K562 (cell line): Measurements from ENCODE around the gene NAA10. TPM values are rescaled to one million over a fixed set of nuclear protein-coding genes. Genes with fewer than 3 reads are reported as not detected.

Experiments
- CHD2 ChIP-seq: IDR thresholded peaks from 2 replicates; pipeline ENCODE4 v1.6.1; 2011; ENCODE audit warnings: low read depth, low read length
- DPF2 ChIP-seq: fragments of 450-650 bp; IDR thresholded peaks from 2 replicates; pipeline ENCODE4 v1.6.1; 2016
- FOXJ3 ChIP-seq: sonication (generic); formaldehyde crosslinking; IDR thresholded peaks from 2 replicates; pipeline ENCODE4 v1.4.0; 2020; ENCODE audit warnings: mild to moderate bottlenecking, missing genetic modification reagents
- HDGF ChIP-seq: fragments of 450-650 bp; IDR thresholded peaks from 2 replicates; pipeline ENCODE4 v1.6.1; 2016
- HNRNPUL1 ChIP-seq: fragments of 200-400 bp; formaldehyde crosslinking; IDR thresholded peaks from 2 replicates; pipeline ENCODE4 v1.6.1; 2017; ENCODE audit warnings: low read length
- MEF2D ChIP-seq: conservative IDR thresholded peaks from 2 replicates; pipeline ENCODE4 v1.6.1; 2016; ENCODE audit warnings: low read depth, missing genetic modification characterization, missing compliant biosample characterization
- POLR2G ChIP-seq: fragments of 200-400 bp; formaldehyde crosslinking; IDR thresholded peaks from 2 replicates; pipeline ENCODE4 v1.6.1; 2017; ENCODE audit warnings: low read depth, mild to moderate bottlenecking, antibody characterized with exemption, low read length, moderate library complexity
- TEAD2 ChIP-seq: fragments of 450-650 bp; IDR thresholded peaks from 2 replicates; pipeline ENCODE4 v1.6.1; 2016; ENCODE audit warnings: missing genetic modification characterization, control low read depth, missing compliant biosample characterization
- ZC3H11A ChIP-seq: IDR thresholded peaks from 2 replicates; pipeline ENCODE4 v1.6.1; 2012; ENCODE audit warnings: low read depth, low read length, improper control_type of control experiment
- ZNF146 ChIP-seq: IDR thresholded peaks from one replicate; pipeline ENCODE4 v1.6.1; 2018; ENCODE audit warnings: missing compliant biosample characterization; ENCODE audit not compliant: unreplicated experiment
- ZNF175 ChIP-seq: fragments of 200-800 bp; sonication (Bioruptor generic); IDR thresholded peaks from 2 replicates; pipeline ENCODE4 v1.6.1; 2016; ENCODE audit warnings: low read depth, mild to moderate bottlenecking, missing genetic modification characterization, missing compliant biosample characterization
- ZNF780A ChIP-seq: fragments of 250-450 bp; sonication (Bioruptor Pico); IDR thresholded peaks from 2 replicates; pipeline ENCODE4 v1.5.0; 2021; ENCODE audit warnings: mild to moderate bottlenecking
- polyA plus RNA-seq, 8 experiments: library from polyadenylated mRNA; depleted of rRNA in 4 of 8; stranded (reverse) in 5 of 8; unstranded in 3 of 8; fragments of >200 nt; fragmentation: Nextera tagmentation in 2 of 8; fragmentation: Illumina TruSeq in 1 of 8; extraction: Ambion mirVana in 2 of 8; extraction: Trizol in 1 of 8; gene quantifications; 2 replicates each; pipeline versions ENCODE4 v1.2.1 to v1.2.3, GENCODE V29; 2011 to 2014; ENCODE audit warnings: inconsistent platforms in 1 of 8, missing spikeins in 1 of 8
- total RNA-seq, 7 experiments: library from RNA; depleted of rRNA in 6 of 7; stranded (reverse); fragments of >200 nt in 6 of 7; fragmentation: Illumina TruSeq in 2 of 7; extraction: Trizol in 2 of 7; gene quantifications; 2 replicates each; pipeline versions ENCODE4 v1.2.1 to v1.2.3, GENCODE V29; 2011 to 2021; ENCODE audit warnings: low replicate concordance in 1 of 7
- TF ChIP-seq, protein P1 (sequence below): fragments of 450-650 bp; IDR thresholded peaks from 2 replicates; pipeline ENCODE4 v1.6.1; 2017; ENCODE audit warnings: mild to moderate bottlenecking, moderate library complexity
- TF ChIP-seq, protein P2 (sequence below): fragments of 450-650 bp; IDR thresholded peaks from 2 replicates; pipeline ENCODE4 v1.6.1; 2016; ENCODE audit warnings: missing biosample characterization, missing genetic modification characterization
- TF ChIP-seq, protein P3 (sequence below): sonication (generic); formaldehyde crosslinking; IDR thresholded peaks from 2 replicates; pipeline ENCODE4 v1.8.0; 2023; ENCODE audit warnings: mild to moderate bottlenecking, missing genetic modification reagents
- TF ChIP-seq, protein P4 (sequence below): IDR thresholded peaks from 3 replicates; pipeline ENCODE4 v1.6.1; 2011; ENCODE audit warnings: borderline replicate concordance, mild to moderate bottlenecking; ENCODE audit not compliant: insufficient read length, insufficient read depth
- TF ChIP-seq, protein P5 (sequence below): fragments of 450-650 bp; formaldehyde crosslinking; IDR thresholded peaks from 2 replicates; pipeline ENCODE4 v1.4.0; 2020; ENCODE audit warnings: mild to moderate bottlenecking, moderate library complexity

The NAA10 gene
- total and polyA plus RNA-seq, 9 of the 15 experiments (the other 6 are each of a cell fraction or from before 2014, with no cell fraction given) = 11.1 to 250 (median 134) TPM

DNA sequence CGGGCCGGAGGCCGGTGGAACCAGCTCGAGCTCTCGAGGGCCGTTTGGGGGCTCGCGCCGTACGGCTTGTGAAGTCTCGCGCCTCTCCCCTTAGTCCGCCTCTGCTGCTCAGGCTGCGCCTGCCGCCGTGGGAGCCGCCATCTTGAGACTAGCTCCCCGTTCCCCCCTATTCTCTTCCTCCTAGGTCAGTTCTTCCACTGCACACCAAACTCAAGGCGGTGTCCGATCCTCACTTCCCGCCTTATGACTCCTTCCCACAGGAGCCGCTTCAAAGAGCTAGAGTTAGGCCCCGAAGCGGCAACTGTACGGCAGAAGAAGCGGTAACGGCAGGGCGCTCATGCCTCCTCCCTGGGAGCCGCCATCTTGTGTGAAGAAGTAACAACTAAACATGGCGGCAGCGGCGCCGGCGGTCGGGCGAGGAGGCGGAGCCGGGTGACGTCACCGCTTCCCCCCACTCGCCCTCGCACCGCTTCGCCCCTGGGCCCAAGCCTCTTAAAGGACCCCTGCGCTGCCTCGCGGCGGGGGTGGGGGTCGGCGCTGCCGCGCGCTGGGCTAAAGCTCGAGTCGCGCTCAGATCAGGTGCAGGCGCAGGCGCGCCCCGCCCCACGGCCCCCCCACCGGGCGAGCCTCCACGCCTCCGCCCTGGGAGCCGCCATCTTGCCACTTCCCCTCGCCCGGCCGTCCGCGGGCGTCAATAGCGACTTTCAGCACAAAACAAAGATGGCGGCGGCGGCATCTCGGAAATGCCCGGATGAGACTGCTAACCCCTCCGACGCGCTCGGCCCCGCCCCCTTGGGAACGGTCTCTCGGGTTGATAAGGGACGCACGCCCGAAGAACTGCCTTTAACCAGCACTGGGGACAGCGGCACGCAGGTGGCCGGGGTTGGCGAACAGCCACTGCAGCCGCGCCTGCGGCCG is 36.9 kb upstream of the NAA10 start, which contains the start of gene HCFC1 (continued):
- TF ChIP-seq, protein P1, sequence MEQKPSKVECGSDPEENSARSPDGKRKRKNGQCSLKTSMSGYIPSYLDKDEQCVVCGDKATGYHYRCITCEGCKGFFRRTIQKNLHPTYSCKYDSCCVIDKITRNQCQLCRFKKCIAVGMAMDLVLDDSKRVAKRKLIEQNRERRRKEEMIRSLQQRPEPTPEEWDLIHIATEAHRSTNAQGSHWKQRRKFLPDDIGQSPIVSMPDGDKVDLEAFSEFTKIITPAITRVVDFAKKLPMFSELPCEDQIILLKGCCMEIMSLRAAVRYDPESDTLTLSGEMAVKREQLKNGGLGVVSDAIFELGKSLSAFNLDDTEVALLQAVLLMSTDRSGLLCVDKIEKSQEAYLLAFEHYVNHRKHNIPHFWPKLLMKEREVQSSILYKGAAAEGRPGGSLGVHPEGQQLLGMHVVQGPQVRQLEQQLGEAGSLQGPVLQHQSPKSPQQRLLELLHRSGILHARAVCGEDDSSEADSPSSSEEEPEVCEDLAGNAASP = no peak
- TF ChIP-seq ZNF780A (CRISPR knock-in tag) (no peak), MEF2D (peak; percentile 60; the same call in 1 of the 2 replicates), CHD2 (no peak), ZNF175 (CRISPR knock-in tag) (0 out of 2 replicates have a peak, but pooled peaks have one; percentile 73), POLR2G (peak; percentile 81), ZC3H11A (no peak), TEAD2 (no peak), HNRNPUL1 (no peak), HDGF (no peak), ZNF146 (CRISPR knock-in tag) (no peak), FOXJ3 (CRISPR knock-in tag) (no peak), DPF2 (peak; percentile 5; the same call in 1 of the 2 replicates)
- TF ChIP-seq, protein P2, sequence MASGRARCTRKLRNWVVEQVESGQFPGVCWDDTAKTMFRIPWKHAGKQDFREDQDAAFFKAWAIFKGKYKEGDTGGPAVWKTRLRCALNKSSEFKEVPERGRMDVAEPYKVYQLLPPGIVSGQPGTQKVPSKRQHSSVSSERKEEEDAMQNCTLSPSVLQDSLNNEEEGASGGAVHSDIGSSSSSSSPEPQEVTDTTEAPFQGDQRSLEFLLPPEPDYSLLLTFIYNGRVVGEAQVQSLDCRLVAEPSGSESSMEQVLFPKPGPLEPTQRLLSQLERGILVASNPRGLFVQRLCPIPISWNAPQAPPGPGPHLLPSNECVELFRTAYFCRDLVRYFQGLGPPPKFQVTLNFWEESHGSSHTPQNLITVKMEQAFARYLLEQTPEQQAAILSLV (tag) = no peak
- TF ChIP-seq, protein P3, sequence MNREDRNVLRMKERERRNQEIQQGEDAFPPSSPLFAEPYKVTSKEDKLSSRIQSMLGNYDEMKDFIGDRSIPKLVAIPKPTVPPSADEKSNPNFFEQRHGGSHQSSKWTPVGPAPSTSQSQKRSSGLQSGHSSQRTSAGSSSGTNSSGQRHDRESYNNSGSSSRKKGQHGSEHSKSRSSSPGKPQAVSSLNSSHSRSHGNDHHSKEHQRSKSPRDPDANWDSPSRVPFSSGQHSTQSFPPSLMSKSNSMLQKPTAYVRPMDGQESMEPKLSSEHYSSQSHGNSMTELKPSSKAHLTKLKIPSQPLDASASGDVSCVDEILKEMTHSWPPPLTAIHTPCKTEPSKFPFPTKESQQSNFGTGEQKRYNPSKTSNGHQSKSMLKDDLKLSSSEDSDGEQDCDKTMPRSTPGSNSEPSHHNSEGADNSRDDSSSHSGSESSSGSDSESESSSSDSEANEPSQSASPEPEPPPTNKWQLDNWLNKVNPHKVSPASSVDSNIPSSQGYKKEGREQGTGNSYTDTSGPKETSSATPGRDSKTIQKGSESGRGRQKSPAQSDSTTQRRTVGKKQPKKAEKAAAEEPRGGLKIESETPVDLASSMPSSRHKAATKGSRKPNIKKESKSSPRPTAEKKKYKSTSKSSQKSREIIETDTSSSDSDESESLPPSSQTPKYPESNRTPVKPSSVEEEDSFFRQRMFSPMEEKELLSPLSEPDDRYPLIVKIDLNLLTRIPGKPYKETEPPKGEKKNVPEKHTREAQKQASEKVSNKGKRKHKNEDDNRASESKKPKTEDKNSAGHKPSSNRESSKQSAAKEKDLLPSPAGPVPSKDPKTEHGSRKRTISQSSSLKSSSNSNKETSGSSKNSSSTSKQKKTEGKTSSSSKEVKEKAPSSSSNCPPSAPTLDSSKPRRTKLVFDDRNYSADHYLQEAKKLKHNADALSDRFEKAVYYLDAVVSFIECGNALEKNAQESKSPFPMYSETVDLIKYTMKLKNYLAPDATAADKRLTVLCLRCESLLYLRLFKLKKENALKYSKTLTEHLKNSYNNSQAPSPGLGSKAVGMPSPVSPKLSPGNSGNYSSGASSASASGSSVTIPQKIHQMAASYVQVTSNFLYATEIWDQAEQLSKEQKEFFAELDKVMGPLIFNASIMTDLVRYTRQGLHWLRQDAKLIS (CRISPR knock-in tag) = peak; percentile 82; the same call in 1 of the 2 replicates
- TF ChIP-seq, protein P4, sequence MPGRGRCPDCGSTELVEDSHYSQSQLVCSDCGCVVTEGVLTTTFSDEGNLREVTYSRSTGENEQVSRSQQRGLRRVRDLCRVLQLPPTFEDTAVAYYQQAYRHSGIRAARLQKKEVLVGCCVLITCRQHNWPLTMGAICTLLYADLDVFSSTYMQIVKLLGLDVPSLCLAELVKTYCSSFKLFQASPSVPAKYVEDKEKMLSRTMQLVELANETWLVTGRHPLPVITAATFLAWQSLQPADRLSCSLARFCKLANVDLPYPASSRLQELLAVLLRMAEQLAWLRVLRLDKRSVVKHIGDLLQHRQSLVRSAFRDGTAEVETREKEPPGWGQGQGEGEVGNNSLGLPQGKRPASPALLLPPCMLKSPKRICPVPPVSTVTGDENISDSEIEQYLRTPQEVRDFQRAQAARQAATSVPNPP = no peak
- TF ChIP-seq, protein P5, sequence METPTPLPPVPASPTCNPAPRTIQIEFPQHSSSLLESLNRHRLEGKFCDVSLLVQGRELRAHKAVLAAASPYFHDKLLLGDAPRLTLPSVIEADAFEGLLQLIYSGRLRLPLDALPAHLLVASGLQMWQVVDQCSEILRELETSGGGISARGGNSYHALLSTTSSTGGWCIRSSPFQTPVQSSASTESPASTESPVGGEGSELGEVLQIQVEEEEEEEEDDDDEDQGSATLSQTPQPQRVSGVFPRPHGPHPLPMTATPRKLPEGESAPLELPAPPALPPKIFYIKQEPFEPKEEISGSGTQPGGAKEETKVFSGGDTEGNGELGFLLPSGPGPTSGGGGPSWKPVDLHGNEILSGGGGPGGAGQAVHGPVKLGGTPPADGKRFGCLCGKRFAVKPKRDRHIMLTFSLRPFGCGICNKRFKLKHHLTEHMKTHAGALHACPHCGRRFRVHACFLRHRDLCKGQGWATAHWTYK = peak; percentile 92
